ENCODE results near the gene IARS2.
"Not testable (repeated sequence)": the region's sequence is repeated elsewhere in the genome, so short reads cannot be mapped to it uniquely, and the experiment has no call there.

Gene IARS2

DNA sequence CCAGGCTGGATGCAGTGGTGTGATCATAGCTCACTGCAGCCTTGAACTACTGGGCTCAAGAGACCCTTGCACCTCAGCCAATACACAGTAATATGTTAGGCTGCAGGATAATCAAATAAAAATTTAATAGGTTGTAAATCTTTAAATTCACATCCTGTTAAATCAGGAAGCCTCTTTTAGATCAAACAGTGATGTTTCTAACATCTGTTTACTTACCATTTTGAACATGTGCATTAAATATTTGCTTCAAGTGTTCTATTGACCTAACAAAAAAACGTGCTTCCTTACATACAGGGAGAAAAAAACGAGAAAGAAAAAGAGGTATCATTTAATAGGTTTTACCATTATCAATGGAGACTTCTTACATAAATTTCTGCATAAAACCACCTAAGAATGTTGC, 70.6 kb downstream of the IARS2 start:
- no peak for DNase-seq

GRCh38 chr1:220166853-220167252, 72.9 kb downstream of the IARS2 start:
- DNase-seq, result no peak

GRCh38 chr1:220169887-220170286, 76.0 kb downstream of the IARS2 start:
- not testable (repeated sequence) for DNase-seq

- DNase-seq, result no peak
Observed at GRCh38 chr1:220170836-220171526, 77.0 kb downstream of the IARS2 start.

GRCh38 chr1:220176540-220176939, 82.6 kb downstream of the IARS2 start:
- no peak for DNase-seq

DNA sequence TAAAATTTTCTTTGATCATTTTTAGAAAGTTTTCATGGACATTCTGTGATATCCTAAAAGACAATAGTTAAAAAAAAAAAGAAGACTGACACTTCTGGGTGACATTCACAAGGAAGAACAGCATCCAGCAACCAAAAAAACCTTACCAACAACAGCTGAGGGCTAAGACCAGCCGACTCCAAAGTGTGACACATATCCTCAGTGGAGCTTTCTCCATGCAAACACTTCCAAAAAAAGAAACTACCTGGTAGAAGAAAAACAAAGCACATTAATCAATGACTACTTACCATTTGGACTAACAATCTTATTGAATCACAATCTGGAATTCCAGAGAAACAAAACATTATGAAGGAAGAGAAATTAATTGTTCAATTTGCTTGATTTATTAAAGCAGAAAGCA, 88.2 kb downstream of the IARS2 start:
- no peak for DNase-seq

GRCh38 chr1:220182656-220183055, 88.7 kb downstream of the IARS2 start:
- no peak for DNase-seq

GRCh38 chr1:220184506-220184905, 90.6 kb downstream of the IARS2 start:
- DNase-seq, result no peak

- no peak for DNase-seq
Observed at GRCh38 chr1:220186752-220187151, 92.8 kb downstream of the IARS2 start.

GRCh38 chr1:220188538-220188937, 94.6 kb downstream of the IARS2 start:
- no peak for DNase-seq

- peak in 1 of 56 donors; percentile 8 for DNase-seq
Observed at GRCh38 chr1:220189750-220190347, 95.9 kb downstream of the IARS2 start.

DNA sequence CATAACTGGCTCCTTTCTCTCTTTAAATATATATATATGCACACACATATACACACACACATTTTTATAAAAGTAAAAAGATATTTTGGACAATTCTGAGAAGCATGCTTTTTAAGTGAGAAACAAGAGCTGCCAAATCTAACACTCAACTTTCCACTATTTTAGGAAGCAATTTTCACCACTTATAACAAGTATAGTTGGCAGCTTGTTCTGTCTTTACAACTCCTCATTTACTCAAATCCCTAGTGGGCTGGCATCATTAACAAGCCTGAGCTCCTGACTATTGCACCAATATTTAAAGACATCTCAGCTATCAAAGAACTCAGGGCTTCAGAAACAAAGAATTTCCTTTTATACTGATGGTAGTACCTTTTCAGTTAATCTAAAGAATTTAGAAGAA, 101.8 kb downstream of the IARS2 start:
- DNase-seq, result no peak

Data from amygdala (tissue), 56 donors.